SKM-1 treated with dmso at 0.1 percent for 144 hours (cell line): ENCODE results near the gene TEX52.

Experiments
- DNase-seq: peaks from one replicate; lab custom pipeline; 2025; ENCODE audit not compliant: unreplicated experiment; lab: John Stamatoyannopoulos, UW

TEX52 gene

GRCh38 chr12:2801044-2801783, 55.6 kb downstream of the TEX52 start:
- no peak for DNase-seq

- DNase-seq, result no peak
Measured at GRCh38 chr12:2800046-2800570, 56.7 kb downstream of the TEX52 start.
